ENCODE results near the gene PPP1CC.
A peak's percentile ranks its signal among the peaks of the same experiment; 100 is the strongest.

The PPP1CC gene
- total RNA-seq = 131 to 253 (median 160) reads per million in 3 donors

DNA sequence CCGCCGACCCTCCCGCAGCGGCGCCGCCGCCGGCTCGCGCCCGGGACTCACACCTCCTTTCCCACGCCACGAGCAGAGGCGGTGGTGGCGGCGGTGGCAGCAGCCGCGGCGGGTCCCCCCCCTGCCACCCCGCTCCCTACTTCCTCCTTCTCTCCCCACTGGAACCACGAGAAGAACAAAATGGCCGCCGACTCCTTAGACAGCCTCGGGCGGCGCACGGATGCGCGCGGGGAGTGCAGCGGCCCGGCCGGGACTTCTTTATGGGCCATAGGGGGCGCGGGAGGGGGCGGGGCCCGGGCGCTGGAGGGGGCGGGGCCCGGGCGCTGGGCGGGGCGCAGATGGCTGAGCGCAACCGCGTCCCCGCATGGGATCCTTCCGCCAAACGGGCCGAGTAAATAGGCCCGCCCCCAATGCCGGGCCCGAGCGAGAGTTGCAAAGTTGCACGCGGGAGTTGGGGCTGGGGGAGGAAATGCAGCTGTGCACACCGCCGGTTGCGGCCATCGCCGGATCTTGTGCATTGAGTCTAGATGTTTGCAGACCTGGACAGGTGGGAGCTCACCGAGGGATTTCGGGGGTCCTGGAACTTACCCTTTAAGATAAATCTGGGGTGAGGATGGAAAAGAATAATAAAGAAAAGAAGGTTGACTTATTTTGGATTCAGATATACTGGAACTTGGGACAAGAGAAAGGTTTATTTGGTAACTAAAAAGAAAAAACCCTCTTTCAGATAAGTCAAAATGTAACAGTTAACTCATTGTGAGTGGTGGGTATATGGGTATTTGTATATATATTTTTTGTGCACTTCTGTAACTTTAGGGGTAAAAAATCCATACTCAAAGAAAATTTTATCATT is at the start of gene PPP1CC:
TSS of gene PPP1CC (minus strand) at position 174 of the 853 bp plus-strand sequence. CDS start 184 bp downstream, outside the sequence.
- Histone ChIP-seq H3K4me3 (ENCODE audit: insufficient read depth, low read depth, low read length, poor library complexity, severe bottlenecking) (peak within 1 kb of the TSS; percentile 94), H3K27me3 (replicated peaks; ENCODE audit: control insufficient read depth, insufficient read depth, low read length, poor library complexity, severe bottlenecking) (no peaks in the 10 kb centered on the region), H3K9me3 (ENCODE audit: control insufficient read depth, low read length) (no peaks in the 10 kb centered on the region), H3K36me3 (ENCODE audit: control insufficient read depth, insufficient read depth, low read length) (no peaks in the 10 kb centered on the region), H3K4me1 (ENCODE audit: control insufficient read depth, insufficient read depth, low read length, poor library complexity, severe bottlenecking) (peaks cover 14% of the 10 kb centered on the region), H3K27ac (ENCODE audit: insufficient read depth, low read length, poor library complexity, severe bottlenecking) (peak within 1 kb of the TSS; percentile 79)
- peak; percentile 89 to 92 (median 91) for DNase-seq

DNA sequence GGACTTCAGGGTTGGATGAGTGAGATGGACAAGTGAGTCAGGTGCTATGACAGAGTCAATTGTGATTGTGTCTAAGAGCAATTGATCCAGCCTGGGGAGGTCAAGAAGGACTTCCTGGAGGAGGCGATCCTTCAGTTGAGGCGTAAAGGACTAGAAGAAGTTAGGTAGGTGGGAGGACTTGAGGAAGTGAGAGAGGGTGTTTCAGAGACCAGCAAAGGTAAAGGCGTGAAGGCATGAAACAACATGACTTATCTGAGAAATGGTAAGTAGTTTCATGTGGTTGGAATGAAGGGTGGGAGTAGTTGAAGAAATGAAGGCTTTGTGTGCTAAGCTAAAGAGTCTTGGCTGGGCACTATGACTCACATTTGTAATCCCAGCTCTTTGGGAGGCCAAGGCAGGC is 48.9 kb upstream of the PPP1CC start:
- no peaks in the 10 kb centered on the region for H3K9me3 ChIP-seq (ENCODE audit: control insufficient read depth, low read length)

DNA sequence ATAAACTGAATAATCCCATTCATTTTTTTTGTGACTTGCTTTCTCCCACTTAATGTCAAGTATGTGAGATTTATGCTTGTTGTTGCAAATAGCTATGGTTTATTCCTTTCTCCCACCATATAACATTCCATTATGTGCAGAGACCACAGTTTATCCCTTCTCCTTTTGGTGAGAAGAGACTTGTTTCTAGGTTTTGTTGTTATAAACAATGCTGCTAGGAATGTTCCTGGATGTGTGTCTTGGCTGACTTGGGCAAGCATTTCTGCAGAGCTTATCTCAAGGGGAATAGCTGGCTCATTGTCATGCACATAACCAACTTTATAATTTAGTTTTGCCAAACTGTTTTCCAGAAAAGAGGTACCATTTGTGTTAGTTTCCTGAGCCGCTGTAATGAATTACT is 47.6 kb upstream of the PPP1CC start:
- DNase-seq = no peak

More for the DNA sequence above, 48.9 kb upstream of the PPP1CC start:
- DNase-seq = no peak
- Histone ChIP-seq H3K27me3 (replicated peaks; ENCODE audit: control insufficient read depth, insufficient read depth, low read length, poor library complexity, severe bottlenecking) (no peaks in the 10 kb centered on the region), H3K27ac (ENCODE audit: insufficient read depth, low read length, poor library complexity, severe bottlenecking) (no peak overlapping the region), H3K36me3 (ENCODE audit: control insufficient read depth, insufficient read depth, low read length) (no peaks in the 10 kb centered on the region), H3K4me3 (ENCODE audit: insufficient read depth, low read depth, low read length, poor library complexity, severe bottlenecking) (no peak overlapping the region), H3K4me1 (ENCODE audit: control insufficient read depth, insufficient read depth, low read length, poor library complexity, severe bottlenecking) (no peaks in the 10 kb centered on the region)

DNA sequence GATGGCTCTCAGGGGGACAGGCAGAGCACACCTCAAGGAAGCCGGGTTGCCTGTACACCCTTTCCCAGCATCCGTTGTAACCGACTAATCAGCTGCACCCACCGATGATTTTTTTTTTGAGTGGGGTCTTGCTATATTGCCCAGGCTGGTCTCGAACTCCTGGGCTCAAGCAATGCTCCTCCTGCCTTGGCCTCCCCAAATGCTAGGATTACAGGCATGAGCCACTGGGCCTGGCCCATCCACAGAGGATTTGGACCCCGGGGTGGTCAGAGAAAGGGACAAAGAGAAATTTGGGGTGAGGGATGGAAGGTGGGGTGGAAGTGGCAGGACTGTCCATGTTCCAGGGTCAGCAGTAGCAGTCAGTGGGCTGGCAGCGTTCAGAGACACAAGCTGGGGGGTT is 43.3 kb upstream of the PPP1CC start:
- Histone ChIP-seq H3K4me1 (ENCODE audit: control insufficient read depth, insufficient read depth, low read length, poor library complexity, severe bottlenecking) (no peaks in the 10 kb centered on the region), H3K9me3 (ENCODE audit: control insufficient read depth, low read length) (no peaks in the 10 kb centered on the region), H3K36me3 (ENCODE audit: control insufficient read depth, insufficient read depth, low read length) (no peaks in the 10 kb centered on the region), H3K27ac (ENCODE audit: insufficient read depth, low read length, poor library complexity, severe bottlenecking) (no peak overlapping the region), H3K4me3 (ENCODE audit: insufficient read depth, low read depth, low read length, poor library complexity, severe bottlenecking) (no peak overlapping the region), H3K27me3 (replicated peaks; ENCODE audit: control insufficient read depth, insufficient read depth, low read length, poor library complexity, severe bottlenecking) (no peaks in the 10 kb centered on the region)
- no peak for DNase-seq

More for the DNA sequence above, 47.6 kb upstream of the PPP1CC start:
- H3K27ac ChIP-seq (ENCODE audit: insufficient read depth, low read length, poor library complexity, severe bottlenecking) = no peak overlapping the region
- no peaks in the 10 kb centered on the region for H3K9me3 ChIP-seq (ENCODE audit: control insufficient read depth, low read length)
- H3K36me3 ChIP-seq (ENCODE audit: control insufficient read depth, insufficient read depth, low read length) = no peaks in the 10 kb centered on the region
- H3K4me3 ChIP-seq (ENCODE audit: insufficient read depth, low read depth, low read length, poor library complexity, severe bottlenecking) = no peak overlapping the region
- no peaks in the 10 kb centered on the region for H3K27me3 ChIP-seq (replicated peaks; ENCODE audit: control insufficient read depth, insufficient read depth, low read length, poor library complexity, severe bottlenecking)
- H3K4me1 ChIP-seq (ENCODE audit: control insufficient read depth, insufficient read depth, low read length, poor library complexity, severe bottlenecking) = no peaks in the 10 kb centered on the region

DNA sequence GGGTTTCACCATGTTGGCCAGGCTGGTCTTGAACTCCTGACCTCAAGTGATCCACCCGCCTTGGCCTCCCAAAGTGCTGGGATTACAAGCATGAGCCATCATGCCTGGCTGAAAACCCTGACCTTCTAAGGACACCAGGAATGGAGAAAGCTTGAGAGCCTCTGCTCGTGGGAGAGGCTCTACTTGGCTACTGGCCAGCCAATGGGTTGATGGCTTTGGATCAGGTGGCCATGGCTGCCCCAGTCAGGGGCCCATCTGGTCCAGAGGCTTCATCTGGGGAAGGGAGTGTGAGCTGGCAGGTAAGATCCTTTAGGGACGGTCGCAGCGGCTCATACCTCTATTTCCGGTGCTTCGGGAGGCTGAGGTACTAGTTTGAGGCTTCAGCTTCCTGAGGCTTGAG is 42.5 kb upstream of the PPP1CC start:
- H3K4me1 ChIP-seq (ENCODE audit: control insufficient read depth, insufficient read depth, low read length, poor library complexity, severe bottlenecking) = peaks cover 3% of the 10 kb centered on the region
- no peak for DNase-seq
- no peaks in the 10 kb centered on the region for H3K36me3 ChIP-seq (ENCODE audit: control insufficient read depth, insufficient read depth, low read length)
- no peak overlapping the region for H3K4me3 ChIP-seq (ENCODE audit: insufficient read depth, low read depth, low read length, poor library complexity, severe bottlenecking)
- no peaks in the 10 kb centered on the region for H3K27me3 ChIP-seq (replicated peaks; ENCODE audit: control insufficient read depth, insufficient read depth, low read length, poor library complexity, severe bottlenecking)
- no peaks in the 10 kb centered on the region for H3K9me3 ChIP-seq (ENCODE audit: control insufficient read depth, low read length)
- H3K27ac ChIP-seq (ENCODE audit: insufficient read depth, low read length, poor library complexity, severe bottlenecking) = no peak overlapping the region

DNA sequence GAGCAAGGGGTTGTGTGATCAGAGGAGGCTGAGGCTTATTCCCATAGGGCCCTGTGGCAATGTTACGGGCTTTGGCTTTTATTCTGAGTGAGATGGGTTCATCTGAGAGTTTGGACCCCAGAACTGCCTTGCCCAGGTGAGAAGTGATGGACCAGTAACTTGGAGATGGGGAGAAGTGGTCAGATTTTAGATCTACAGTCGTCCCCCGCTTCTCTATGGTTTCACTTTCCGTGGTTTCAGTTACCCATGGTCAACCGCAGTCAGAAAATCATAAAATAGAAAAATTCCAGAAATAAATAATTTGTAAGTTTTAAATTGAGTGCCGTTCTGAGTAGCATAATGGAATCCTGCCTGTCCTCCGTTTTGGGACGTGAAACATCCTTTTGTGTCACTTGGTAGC is 40.2 kb upstream of the PPP1CC start:
- Histone ChIP-seq H3K4me1 (ENCODE audit: control insufficient read depth, insufficient read depth, low read length, poor library complexity, severe bottlenecking) (peaks cover 14% of the 10 kb centered on the region), H3K9me3 (ENCODE audit: control insufficient read depth, low read length) (no peaks in the 10 kb centered on the region), H3K36me3 (ENCODE audit: control insufficient read depth, insufficient read depth, low read length) (no peaks in the 10 kb centered on the region), H3K4me3 (ENCODE audit: insufficient read depth, low read depth, low read length, poor library complexity, severe bottlenecking) (no peak overlapping the region), H3K27me3 (replicated peaks; ENCODE audit: control insufficient read depth, insufficient read depth, low read length, poor library complexity, severe bottlenecking) (no peaks in the 10 kb centered on the region), H3K27ac (ENCODE audit: insufficient read depth, low read length, poor library complexity, severe bottlenecking) (no peak overlapping the region)
- DNase-seq = no peak

DNA sequence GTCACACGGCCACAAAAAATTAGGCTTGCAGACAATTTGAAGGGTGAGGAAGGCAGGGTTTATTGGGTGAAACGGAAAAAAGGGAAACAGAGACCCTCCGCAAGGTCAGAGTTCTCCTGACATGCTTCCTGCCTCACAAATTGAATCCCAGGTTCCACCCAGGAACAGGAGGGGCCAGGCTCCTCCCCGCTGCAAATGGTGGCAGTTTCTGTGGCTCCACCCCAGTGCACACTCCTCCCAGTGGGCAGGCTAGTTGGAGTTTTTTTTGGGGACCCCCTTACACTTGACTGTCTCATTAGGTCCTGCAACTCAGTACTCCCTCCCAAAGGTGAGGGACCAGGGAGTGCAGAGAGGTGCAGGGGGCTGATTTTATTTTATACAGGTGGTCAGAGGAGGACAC is 39.4 kb upstream of the PPP1CC start:
- Histone ChIP-seq H3K9me3 (ENCODE audit: control insufficient read depth, low read length) (no peaks in the 10 kb centered on the region), H3K4me3 (ENCODE audit: insufficient read depth, low read depth, low read length, poor library complexity, severe bottlenecking) (no peak overlapping the region), H3K27me3 (replicated peaks; ENCODE audit: control insufficient read depth, insufficient read depth, low read length, poor library complexity, severe bottlenecking) (no peaks in the 10 kb centered on the region), H3K27ac (ENCODE audit: insufficient read depth, low read length, poor library complexity, severe bottlenecking) (no peak overlapping the region), H3K4me1 (ENCODE audit: control insufficient read depth, insufficient read depth, low read length, poor library complexity, severe bottlenecking) (peaks cover 14% of the 10 kb centered on the region), H3K36me3 (ENCODE audit: control insufficient read depth, insufficient read depth, low read length) (no peaks in the 10 kb centered on the region)
- DNase-seq = no peak

DNA sequence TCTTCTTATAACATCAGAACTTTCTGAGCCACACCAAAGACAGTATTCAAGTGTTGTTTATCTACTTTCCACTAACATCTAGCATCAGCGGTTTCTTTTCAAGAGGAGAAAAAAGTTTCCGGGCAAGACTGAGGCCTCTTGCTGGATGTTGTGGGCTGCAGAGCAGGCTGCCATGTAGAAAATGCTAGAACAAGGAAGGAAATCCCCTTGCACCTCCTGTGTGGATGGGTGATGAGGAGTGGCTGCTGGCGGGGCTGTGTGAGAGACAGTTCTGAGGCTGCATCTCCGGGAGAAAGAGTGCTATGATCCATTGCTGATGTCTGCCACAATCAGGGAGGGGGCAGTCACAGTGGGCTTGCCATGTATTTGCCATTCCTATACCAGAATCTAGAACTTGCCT is 37.8 kb upstream of the PPP1CC start:
- no peaks in the 10 kb centered on the region for H3K36me3 ChIP-seq (ENCODE audit: control insufficient read depth, insufficient read depth, low read length)
- no peak overlapping the region for H3K4me3 ChIP-seq (ENCODE audit: insufficient read depth, low read depth, low read length, poor library complexity, severe bottlenecking)
- H3K27ac ChIP-seq (ENCODE audit: insufficient read depth, low read length, poor library complexity, severe bottlenecking) = peak overlapping the region; percentile 39
- H3K4me1 ChIP-seq (ENCODE audit: control insufficient read depth, insufficient read depth, low read length, poor library complexity, severe bottlenecking) = peaks cover 19% of the 10 kb centered on the region
- no peaks in the 10 kb centered on the region for H3K9me3 ChIP-seq (ENCODE audit: control insufficient read depth, low read length)
- H3K27me3 ChIP-seq (replicated peaks; ENCODE audit: control insufficient read depth, insufficient read depth, low read length, poor library complexity, severe bottlenecking) = no peaks in the 10 kb centered on the region
- peak in 2 of 3 donors; percentile 4 to 21 for DNase-seq

DNA sequence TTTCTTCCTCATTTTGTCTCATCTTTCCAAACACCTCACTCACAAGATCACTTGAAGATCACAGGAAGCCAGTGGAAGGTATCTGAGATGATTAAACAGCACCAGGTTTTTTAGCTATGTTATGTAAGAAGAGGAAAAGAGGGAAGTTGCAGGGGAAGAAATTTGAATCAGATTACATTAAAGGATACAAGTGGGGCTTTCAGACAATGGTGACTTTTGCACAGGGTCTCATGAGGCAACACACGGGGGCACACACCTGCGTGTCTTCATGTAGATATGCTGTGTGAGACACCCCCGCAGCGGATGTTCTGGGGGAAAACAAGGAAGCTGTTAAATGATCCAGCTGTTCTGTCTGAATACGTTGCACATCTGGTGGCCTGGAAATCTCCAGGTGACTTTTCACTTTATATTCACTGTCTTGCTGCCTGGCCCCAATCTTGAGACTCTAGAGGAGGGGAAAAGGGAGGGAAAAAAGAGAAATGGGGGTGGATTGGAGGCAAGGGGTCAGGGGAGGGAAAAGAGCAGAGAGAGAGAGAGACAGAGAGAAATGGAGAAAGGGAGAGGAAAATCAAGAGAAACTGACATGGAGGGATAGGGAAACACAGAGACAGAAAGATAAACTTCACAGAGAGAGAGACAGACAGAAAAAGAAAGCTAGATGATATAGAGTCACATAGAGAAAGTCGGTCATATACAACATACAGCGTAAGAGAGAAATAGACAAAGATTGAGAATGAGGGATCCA is 36.3 kb upstream of the PPP1CC start:
- H3K4me3 ChIP-seq (ENCODE audit: insufficient read depth, low read depth, low read length, poor library complexity, severe bottlenecking) = no peak overlapping the region
- H3K4me1 ChIP-seq (ENCODE audit: control insufficient read depth, insufficient read depth, low read length, poor library complexity, severe bottlenecking) = peaks cover 19% of the 10 kb centered on the region
- no peaks in the 10 kb centered on the region for H3K9me3 ChIP-seq (ENCODE audit: control insufficient read depth, low read length)
- H3K27me3 ChIP-seq (replicated peaks; ENCODE audit: control insufficient read depth, insufficient read depth, low read length, poor library complexity, severe bottlenecking) = no peaks in the 10 kb centered on the region
- H3K27ac ChIP-seq (ENCODE audit: insufficient read depth, low read length, poor library complexity, severe bottlenecking) = peak overlapping the region; percentile 39
- no peaks in the 10 kb centered on the region for H3K36me3 ChIP-seq (ENCODE audit: control insufficient read depth, insufficient read depth, low read length)
- no peak for DNase-seq

DNA sequence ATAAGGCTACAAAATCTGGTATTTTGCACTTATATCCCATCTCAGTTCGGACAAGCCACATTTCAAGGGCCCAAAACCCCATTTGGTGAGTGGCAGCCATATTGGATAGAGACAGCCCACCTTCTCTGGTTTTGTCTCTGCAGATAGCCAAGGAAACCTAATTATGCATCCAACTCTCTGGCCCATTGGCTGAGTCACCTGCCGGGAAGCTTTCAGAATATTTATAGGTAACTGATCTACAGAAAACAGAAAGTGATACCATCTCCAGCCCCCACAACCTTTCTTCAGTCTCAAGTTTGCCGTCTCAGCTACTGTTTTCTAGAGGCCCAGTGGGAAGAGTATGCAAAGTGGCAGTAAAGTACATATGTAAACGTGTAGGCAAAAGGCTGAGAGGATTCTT is 33.7 kb upstream of the PPP1CC start:
- Histone ChIP-seq H3K36me3 (ENCODE audit: control insufficient read depth, insufficient read depth, low read length) (no peaks in the 10 kb centered on the region), H3K4me1 (ENCODE audit: control insufficient read depth, insufficient read depth, low read length, poor library complexity, severe bottlenecking) (peaks cover 25% of the 10 kb centered on the region), H3K27ac (ENCODE audit: insufficient read depth, low read length, poor library complexity, severe bottlenecking) (no peak overlapping the region), H3K27me3 (replicated peaks; ENCODE audit: control insufficient read depth, insufficient read depth, low read length, poor library complexity, severe bottlenecking) (no peaks in the 10 kb centered on the region), H3K9me3 (ENCODE audit: control insufficient read depth, low read length) (no peaks in the 10 kb centered on the region), H3K4me3 (ENCODE audit: insufficient read depth, low read depth, low read length, poor library complexity, severe bottlenecking) (no peak overlapping the region)
- no peak for DNase-seq

Data from effector memory CD4-positive, alpha-beta T cell (primary cell).